DOHH2 (cell line): ENCODE measurements around the gene VAV2.
"Not testable (repeated sequence)": the region's sequence is repeated elsewhere in the genome, so short reads cannot be mapped to it uniquely, and the experiment has no call there.

Experiments used
- H3F3A ChIP-seq: fragments of 200-600 bp; sonication (generic), shearing (Covaris generic); 2 replicates; pipeline ENCODE4 v1.6.0; 2016; ENCODE audit warnings: antibody characterized with exemption, mild to moderate bottlenecking; ENCODE audit not compliant: control insufficient read depth, insufficient read depth
- H3K27ac ChIP-seq: fragments of 200-600 bp; sonication (generic); 2 replicates; pipeline ENCODE4 v1.5.1; 2014; ENCODE audit warnings: low read depth, mild to moderate bottlenecking, low read length, moderate library complexity
- H3K27me3 ChIP-seq: fragments of 200-600 bp; sonication (generic); 2 replicates; pipeline ENCODE4 v1.6.1; 2014; ENCODE audit warnings: mild to moderate bottlenecking, low read length, mixed read lengths; ENCODE audit not compliant: control insufficient read depth
- H3K36me3 ChIP-seq: fragments of 200-600 bp; sonication (generic); 2 replicates; pipeline ENCODE4 v1.6.1; 2014; ENCODE audit warnings: mild to moderate bottlenecking, low read length, moderate library complexity, mixed read lengths; ENCODE audit not compliant: control insufficient read depth
- H3K4me1 ChIP-seq: fragments of 200-600 bp; sonication (generic); 2 replicates; pipeline ENCODE4 v1.6.1; 2014; ENCODE audit warnings: mild to moderate bottlenecking, low read length, mixed read lengths; ENCODE audit not compliant: control insufficient read depth
- H3K4me2 ChIP-seq: fragments of 200-600 bp; sonication (generic); 2 replicates; pipeline ENCODE4 v1.6.0; 2014; ENCODE audit warnings: mild to moderate bottlenecking, low read length, moderate library complexity
- H3K4me3 ChIP-seq: fragments of 200-600 bp; sonication (generic); 2 replicates; pipeline ENCODE4 v1.5.1; 2014; ENCODE audit warnings: mild to moderate bottlenecking, low read length, mixed read lengths
- H3K79me2 ChIP-seq: fragments of 200-600 bp; sonication (generic); 2 replicates; pipeline ENCODE4 v1.6.1; 2014; ENCODE audit warnings: mild to moderate bottlenecking, low read length, mixed read lengths; ENCODE audit not compliant: control insufficient read depth
- H3K9me2 ChIP-seq: fragments of 200-600 bp; sonication (generic); replicated peaks from 2 replicates; pipeline ENCODE4 v1.6.1; 2014; ENCODE audit warnings: mild to moderate bottlenecking, low read length, mixed read lengths; ENCODE audit not compliant: control insufficient read depth
- H3K9me3 ChIP-seq: fragments of 200-600 bp; sonication (generic); 2 replicates; pipeline ENCODE4 v1.6.1; 2014; ENCODE audit warnings: antibody characterized with exemption, low read length, mixed read lengths; ENCODE audit not compliant: control insufficient read depth, insufficient read depth
- H4K20me1 ChIP-seq: fragments of 200-600 bp; sonication (generic); 2 replicates; pipeline ENCODE4 v1.6.0; 2014; ENCODE audit warnings: low read depth, mild to moderate bottlenecking, antibody characterized with exemption, low read length, moderate library complexity; ENCODE audit not compliant: control insufficient read depth, insufficient read depth
- CTCF ChIP-seq: fragments of 200-600 bp; sonication (generic); IDR thresholded peaks from one replicate; pipeline ENCODE4 v1.5.1; 2014; ENCODE audit warnings: antibody characterized with exemption, mild to moderate bottlenecking, low read depth, low read length; ENCODE audit not compliant: poor library complexity, severe bottlenecking
- EZH2phosphoT487 ChIP-seq: fragments of 200-600 bp; sonication (generic); IDR thresholded peaks from 2 replicates; pipeline ENCODE4 v1.6.1; 2017; ENCODE audit warnings: borderline replicate concordance, mild to moderate bottlenecking, antibody characterized with exemption, low read length, moderate library complexity, mixed read lengths

VAV2 gene

GRCh38 chr9:133989625-133990365, 2.3 kb downstream of the VAV2 start:
- peaks cover 41% of the 10 kb centered on the region for H3K4me1 ChIP-seq
- TF ChIP-seq EZH2phosphoT487, result no peak
- no peak for TF ChIP-seq CTCF
- H3K79me2 ChIP-seq, result peaks cover 72% of the 10 kb centered on the region
- H3K27ac ChIP-seq, result no peak overlapping the region
- H4K20me1 ChIP-seq, result peaks cover 8% of the 10 kb centered on the region; the same call in 1 of the 2 replicates
- H3K9me2 ChIP-seq, result no peaks in the 10 kb centered on the region
- H3K9me3 ChIP-seq, result no peaks in the 10 kb centered on the region
- H3K4me2 ChIP-seq, result peak overlapping the region; percentile 83
- peak overlapping the region; percentile 94 for H3K4me3 ChIP-seq
- no peaks in the 10 kb centered on the region for H3K36me3 ChIP-seq
- no peaks in the 10 kb centered on the region for H3K27me3 ChIP-seq
- H3F3A ChIP-seq, result 0 out of 2 replicates have a peak, but pooled peaks cover 3% of the 10 kb centered on the region

- not testable (repeated sequence) for H3K4me2 ChIP-seq, H3K9me3 ChIP-seq, H3K36me3 ChIP-seq, H3F3A ChIP-seq, H3K9me2 ChIP-seq, H3K27me3 ChIP-seq, H3K4me3 ChIP-seq, H4K20me1 ChIP-seq, H3K27ac ChIP-seq
- peaks cover 82% of the 10 kb centered on the region for H3K79me2 ChIP-seq
- H3K4me1 ChIP-seq, result peaks cover 34% of the 10 kb centered on the region
These were observed 3.4 kb downstream of the VAV2 start for GRCh38 chr9:133988771-133989170.

- peaks cover 89% of the 10 kb centered on the region for H3K79me2 ChIP-seq
- TF ChIP-seq CTCF (no peak), EZH2phosphoT487 (no peak)
- H3K4me2 ChIP-seq, result no peak overlapping the region
These were observed 4.0 kb downstream of the VAV2 start for GRCh38 chr9:133987946-133988665.

GRCh38 chr9:133987446-133987788, 4.7 kb downstream of the VAV2 start:
- no peak overlapping the region for H3K4me2 ChIP-seq
- no peak for TF ChIP-seq CTCF
- TF ChIP-seq EZH2phosphoT487, result no peak
- peaks cover 96% of the 10 kb centered on the region for H3K79me2 ChIP-seq
- no peaks in the 10 kb centered on the region for H3K9me3 ChIP-seq
- no peaks in the 10 kb centered on the region for H3F3A ChIP-seq
- no peak overlapping the region for H3K27ac ChIP-seq
- H3K9me2 ChIP-seq, result no peaks in the 10 kb centered on the region
- H3K27me3 ChIP-seq, result no peaks in the 10 kb centered on the region
- no peaks in the 10 kb centered on the region for H3K36me3 ChIP-seq
- H4K20me1 ChIP-seq, result peaks cover 11% of the 10 kb centered on the region
- peaks cover 28% of the 10 kb centered on the region for H3K4me1 ChIP-seq
- no peak overlapping the region for H3K4me3 ChIP-seq

More at GRCh38 chr9:133987946-133988665, 4.0 kb downstream of the VAV2 start:
- H3K9me2 ChIP-seq, result no peaks in the 10 kb centered on the region
- H4K20me1 ChIP-seq, result peaks cover 8% of the 10 kb centered on the region; the same call in 1 of the 2 replicates
- no peak overlapping the region for H3K27ac ChIP-seq
- no peaks in the 10 kb centered on the region for H3F3A ChIP-seq
- H3K9me3 ChIP-seq, result no peaks in the 10 kb centered on the region
- no peaks in the 10 kb centered on the region for H3K36me3 ChIP-seq
- H3K27me3 ChIP-seq, result no peaks in the 10 kb centered on the region
- H3K4me3 ChIP-seq, result no peak overlapping the region
- H3K4me1 ChIP-seq, result peaks cover 27% of the 10 kb centered on the region
